ENCODE data around the gene UBC.
"Not testable (repeated sequence)": the region's sequence is repeated elsewhere in the genome, so short reads cannot be mapped to it uniquely, and the experiment has no call there.

GRCh38 chr12:124925782-124926181 lies 11.3 kb upstream of the UBC start:
- not testable (repeated sequence) for TF ChIP-seq POLR2A (IDR thresholded peaks at IDR 0.05; ENCODE audit: low read depth, low read length); POLR2AphosphoS5 (IDR thresholded peaks at IDR 0.05; ENCODE audit: low read depth, low read length); TAF1 (IDR thresholded peaks at IDR 0.05; ENCODE audit: borderline replicate concordance, low read depth, low read length)
